Liver (tissue), 9 donors: ENCODE measurements around the gene OR5B21. TPM values are rescaled to one million over a fixed set of nuclear protein-coding genes. Genes with fewer than 3 reads are reported as not detected.

Experiments
- DNase-seq: peaks from one replicate; pipeline ENCODE4 v3.0.0-alpha.2; 2017; ENCODE audit warnings: low spot score
- H3K27ac ChIP-seq, 2 donors: one replicate each; pipeline ENCODE4 v1.7.0; 2013; ENCODE audit warnings: inconsistent platforms in 2 of 2, low read length in 2 of 2, control low read depth in 1 of 2, low read depth in 1 of 2, mild to moderate bottlenecking in 1 of 2
- H3K27me3 ChIP-seq, 4 donors: one replicate each; pipeline versions ENCODE4 v1.6.1 to v1.7.0; 2013; ENCODE audit warnings: low read length in 3 of 4, inconsistent platforms in 1 of 4, mild to moderate bottlenecking in 1 of 4, moderate library complexity in 1 of 4; ENCODE audit not compliant: control insufficient read depth in 4 of 4, insufficient read depth in 4 of 4
- H3K36me3 ChIP-seq, 4 donors: one replicate each; pipeline versions ENCODE4 v1.6.1 to v1.7.0; 2013; ENCODE audit warnings: low read length in 3 of 4, mild to moderate bottlenecking in 3 of 4, low read depth in 1 of 4, moderate library complexity in 1 of 4; ENCODE audit not compliant: control insufficient read depth in 4 of 4, insufficient read depth in 3 of 4
- H3K4me1 ChIP-seq, 4 donors: one replicate each; pipeline versions ENCODE4 v1.6.1 to v1.7.0; 2013; ENCODE audit warnings: low read length in 3 of 4, mild to moderate bottlenecking in 3 of 4, moderate library complexity in 1 of 4; ENCODE audit not compliant: control insufficient read depth in 4 of 4, insufficient read depth in 4 of 4
- H3K4me3 ChIP-seq, 3 donors: one replicate each; pipeline versions ENCODE4 v1.6.1 to v1.7.0; 2013; ENCODE audit warnings: low read length in 3 of 3, control low read depth in 1 of 3, low read depth in 1 of 3, mild to moderate bottlenecking in 1 of 3
- H3K9ac ChIP-seq, 2 donors: one replicate each; pipeline ENCODE4 v1.7.0; 2013; ENCODE audit warnings: low read length in 2 of 2, mild to moderate bottlenecking in 2 of 2, moderate library complexity in 2 of 2, control low read depth in 1 of 2, low read depth in 1 of 2
- H3K9me3 ChIP-seq, 4 donors: one replicate each; pipeline versions ENCODE4 v1.6.1 to v1.7.0; 2013; ENCODE audit warnings: low read length in 3 of 4; ENCODE audit not compliant: control insufficient read depth in 4 of 4
- ATF3 ChIP-seq: IDR thresholded peaks from 2 replicates; pipeline ENCODE4 v1.6.1; 2016; ENCODE audit warnings: antibody characterized with exemption
- CTCF ChIP-seq: fragments of 150-350 bp; IDR thresholded peaks from 2 replicates; pipeline ENCODE4 v1.5.1; 2017; ENCODE audit warnings: improper control_type of control experiment, low read depth, low read length; ENCODE audit not compliant: missing input control
- EGR1 ChIP-seq, 2 donors: IDR thresholded peaks; 2 replicates each; pipeline ENCODE4 v1.6.1; 2016 to 2018; ENCODE audit warnings: antibody characterized with exemption in 2 of 2, low read depth in 2 of 2
- FOXA1 ChIP-seq: IDR thresholded peaks from 2 replicates; pipeline ENCODE4 v1.6.1; 2016; ENCODE audit warnings: antibody characterized with exemption
- FOXA2 ChIP-seq: IDR thresholded peaks from 2 replicates; pipeline ENCODE4 v1.6.1; 2016; ENCODE audit warnings: antibody characterized with exemption
- GABPA ChIP-seq, 2 donors: IDR thresholded peaks in 1 of 2; conservative IDR thresholded peaks in 1 of 2; 2 replicates each; pipeline ENCODE4 v1.6.1; 2016; ENCODE audit warnings: antibody characterized with exemption in 2 of 2, mild to moderate bottlenecking in 1 of 2, moderate library complexity in 1 of 2
- HNF4A ChIP-seq, 2 donors: conservative IDR thresholded peaks; 2 replicates each; pipeline ENCODE4 v1.6.1; 2016; ENCODE audit warnings: antibody characterized with exemption in 2 of 2, mild to moderate bottlenecking in 2 of 2
- HNF4G ChIP-seq: IDR thresholded peaks from 2 replicates; pipeline ENCODE4 v1.6.1; 2016; ENCODE audit warnings: antibody characterized with exemption
- JUND ChIP-seq, 2 donors: IDR thresholded peaks; 2 replicates each; pipeline ENCODE4 v1.6.1; 2016; ENCODE audit warnings: antibody characterized with exemption in 2 of 2
- MAX ChIP-seq: IDR thresholded peaks from 2 replicates; pipeline ENCODE4 v1.6.1; 2016; ENCODE audit warnings: antibody characterized with exemption
- NR2F2 ChIP-seq: IDR thresholded peaks from 2 replicates; pipeline ENCODE4 v1.6.1; 2016; ENCODE audit warnings: antibody characterized with exemption
- RAD21 ChIP-seq, 2 donors: IDR thresholded peaks; 2 replicates each; pipeline ENCODE4 v1.6.1; 2016; ENCODE audit warnings: antibody characterized with exemption in 2 of 2, mild to moderate bottlenecking in 2 of 2
- REST ChIP-seq: IDR thresholded peaks from 2 replicates; pipeline ENCODE4 v1.6.1; 2016; ENCODE audit warnings: antibody characterized with exemption, mild to moderate bottlenecking
- RXRA ChIP-seq, 2 donors: IDR thresholded peaks; 2 replicates each; pipeline ENCODE4 v1.6.1; 2017 to 2018; ENCODE audit warnings: antibody characterized with exemption in 2 of 2, mild to moderate bottlenecking in 1 of 2
- SP1 ChIP-seq: IDR thresholded peaks from 2 replicates; pipeline ENCODE4 v1.6.1; 2018; ENCODE audit warnings: antibody characterized with exemption, mild to moderate bottlenecking
- TAF1 ChIP-seq: conservative IDR thresholded peaks from 2 replicates; pipeline ENCODE4 v1.6.1; 2016; ENCODE audit warnings: antibody characterized with exemption, mild to moderate bottlenecking
- YY1 ChIP-seq: IDR thresholded peaks from 2 replicates; pipeline ENCODE4 v1.6.1; 2016; ENCODE audit warnings: antibody characterized with exemption, mild to moderate bottlenecking
- ZBTB33 ChIP-seq: IDR thresholded peaks from 2 replicates; pipeline ENCODE4 v1.6.1; 2016; ENCODE audit warnings: antibody characterized with exemption
- WGBS: extraction: QIAGEN DNeasy Blood & Tissue Kit; methylation state at CpG from one replicate; pipeline ENCODE4 v1.1.7; 2013; 5-methylcytosine and 5-hydroxymethylcytosine counted together
- polyA plus RNA-seq, 2 donors: library from polyadenylated mRNA; stranded (reverse) in 1 of 2; unstranded in 1 of 2; fragments of 200-250 nt in 1 of 2; fragments of >200 nt in 1 of 2; fragmentation: Nextera tagmentation in 1 of 2; extraction: Ambion mirVana in 1 of 2; gene quantifications; one replicate each; pipeline versions ENCODE4 v1.2.1 to v1.2.3, GENCODE V29; 2013 to 2015
- total RNA-seq, 2 donors: library from RNA; depleted of rRNA; stranded (reverse); fragments of >200 nt; gene quantifications; one replicate each; pipeline ENCODE4 v1.2.3, GENCODE V29; 2014
- donor health status: healthy.
- donor health status: healthy.
- donor health status: healthy.
- donor health status: healthy.
- donor health status: healthy.

Gene OR5B21
- total and polyA plus RNA-seq, 4 donors, result not detected

- no peaks in the 10 kb centered on the region for H3K4me1 ChIP-seq
- no peaks in the 10 kb centered on the region for H3K9me3 ChIP-seq
- H3K9ac ChIP-seq, result no peak overlapping the region
- no peak for DNase-seq
- no peak overlapping the region for H3K4me3 ChIP-seq
- TF ChIP-seq FOXA2, result no peak
- TF ChIP-seq SP1, result no peak
- TF ChIP-seq ZBTB33, result no peak
- TF ChIP-seq HNF4A (conservative IDR thresholded peaks at IDR 0.05), result no peak
- no peak for TF ChIP-seq JUND (IDR thresholded peaks at IDR 0.05)
- TF ChIP-seq HNF4G, result no peak
- TF ChIP-seq EGR1 (IDR thresholded peaks at IDR 0.05; ENCODE audit: low read depth in 2 of 2), result no peak
- TF ChIP-seq RXRA (IDR thresholded peaks at IDR 0.05), result no peak
- TF ChIP-seq TAF1, result no peak
- no peak for TF ChIP-seq NR2F2
- TF ChIP-seq REST, result no peak
- TF ChIP-seq RAD21 (IDR thresholded peaks at IDR 0.05), result no peak
- no peak for TF ChIP-seq GABPA (IDR thresholded peaks at IDR 0.05 in 1 of 2, conservative IDR thresholded peaks at IDR 0.05 in 1 of 2)
- no peak for TF ChIP-seq YY1
- no peak for TF ChIP-seq ATF3
- no peak for TF ChIP-seq FOXA1
- TF ChIP-seq CTCF, result no peak
- no peak for TF ChIP-seq MAX
- no peak overlapping the region for H3K27ac ChIP-seq
- 87% methylated on average over 4 of the region's 4 CpGs for WGBS
- no peaks in the 10 kb centered on the region for H3K27me3 ChIP-seq
- no peaks in the 10 kb centered on the region for H3K36me3 ChIP-seq
Measured at GRCh38 chr11:58507355-58507754, 550 bp downstream of the OR5B21 start.
